NCI-H1105 treated with DMSO at 0.1 percent for 48 hours (cell line): Measurements from ENCODE around the gene TOMM70.

ENCODE experiments used
- DNase-seq: peaks from one replicate; lab custom pipeline; 2025; lab: John Stamatoyannopoulos, UW

Gene TOMM70

DNA sequence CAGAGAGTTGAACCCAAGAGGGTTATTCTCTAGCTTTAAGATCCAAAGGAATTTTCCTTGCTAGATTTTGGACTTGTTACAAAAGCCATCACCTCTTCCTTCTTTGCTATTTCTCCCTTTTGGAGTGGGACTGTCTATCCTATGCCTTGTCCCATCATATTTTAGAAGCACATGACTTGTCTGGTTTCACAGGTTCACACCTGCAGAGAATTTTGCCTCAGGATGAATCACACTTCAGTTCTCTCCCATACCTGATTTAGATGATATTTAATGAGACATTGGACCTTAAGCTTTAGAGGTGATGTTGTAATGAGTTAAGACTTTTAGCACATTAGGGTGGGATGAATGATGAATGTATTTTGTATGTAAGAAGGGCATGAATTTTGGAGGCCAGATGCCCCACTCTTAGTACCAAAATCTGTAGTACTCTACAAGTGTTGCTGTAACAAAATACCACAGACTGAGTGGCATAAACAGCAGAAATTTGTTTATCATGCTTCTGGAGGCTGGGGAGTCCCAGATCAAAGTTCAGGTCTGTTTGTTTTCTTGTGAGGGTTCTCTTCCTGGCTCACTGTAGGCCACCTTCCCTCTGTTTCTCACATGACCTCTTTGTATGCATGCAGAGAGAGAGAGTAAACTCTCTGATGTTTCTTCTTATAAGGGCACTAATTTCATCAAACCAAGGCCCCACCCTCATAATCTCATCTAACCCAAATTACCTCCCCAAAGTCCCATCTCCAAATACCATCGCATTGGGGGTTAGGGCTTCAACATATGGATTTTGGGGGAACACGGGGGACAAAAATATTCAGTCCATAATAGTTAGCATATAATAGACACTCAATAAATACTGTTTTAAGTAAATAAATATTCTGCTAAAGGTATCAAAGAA, 10.4 kb upstream of the TOMM70 start:
- DNase-seq, result no peak

DNA sequence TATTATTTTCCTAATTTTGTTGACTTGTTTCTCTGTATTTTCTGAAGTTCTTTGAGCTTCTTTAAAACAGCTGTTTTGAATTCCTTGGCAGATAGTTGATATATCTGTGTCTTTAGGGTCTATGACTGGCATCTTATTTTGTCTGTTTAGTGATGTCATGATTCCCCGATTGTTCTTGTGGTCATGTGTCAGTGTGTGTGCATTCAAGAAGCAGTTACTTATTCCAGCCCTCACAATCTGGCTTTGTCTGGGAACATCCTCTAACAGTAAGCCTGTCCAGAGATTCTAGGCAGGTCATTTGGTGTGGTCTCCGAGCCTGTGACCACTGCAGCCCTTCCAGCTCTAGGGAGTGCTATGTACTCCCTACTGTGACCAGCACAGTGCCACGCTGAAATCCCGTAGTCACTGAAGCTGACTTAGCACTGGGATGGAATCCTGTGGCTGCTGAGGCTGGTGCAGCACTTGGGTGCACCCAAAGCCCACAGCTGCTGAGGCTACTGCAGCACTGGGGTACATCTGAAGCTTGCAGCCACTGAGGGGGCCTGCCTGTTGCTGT, 7.2 kb upstream of the TOMM70 start:
- DNase-seq, result no peak

DNA sequence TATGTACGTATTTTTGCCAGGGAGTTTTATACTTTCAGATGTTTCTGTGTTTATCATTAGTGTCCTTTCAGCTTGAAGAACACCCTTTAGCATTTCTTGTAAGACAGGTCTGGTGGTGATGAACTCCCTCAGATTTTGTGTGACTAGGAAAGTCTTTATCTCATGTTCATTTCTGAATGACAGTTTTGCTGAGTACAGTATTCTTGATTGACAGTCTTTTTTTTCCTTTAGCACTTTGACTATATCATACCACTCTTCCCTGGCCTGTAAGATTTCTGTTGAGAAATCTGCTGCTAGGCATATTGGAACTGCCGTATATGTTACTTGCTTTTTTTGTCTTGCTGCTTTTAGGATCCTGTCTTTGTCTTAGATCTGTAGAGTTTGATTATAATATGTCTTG, 6.3 kb upstream of the TOMM70 start:
- no peak for DNase-seq

DNA sequence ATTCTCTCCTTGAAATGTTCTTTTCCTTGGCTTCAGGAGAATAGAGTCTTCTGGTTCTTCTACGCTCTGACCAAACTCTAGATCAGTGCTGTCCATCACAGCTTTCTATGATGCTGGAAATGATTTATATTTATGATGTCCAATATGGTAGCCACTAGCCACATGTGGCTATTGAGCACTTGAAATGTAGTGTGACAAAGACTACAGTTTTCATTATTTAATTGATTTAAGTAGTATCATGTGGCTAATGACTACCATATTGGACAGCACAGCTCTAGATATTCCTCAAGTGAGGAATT, 3.3 kb upstream of the TOMM70 start:
- no peak for DNase-seq

DNA sequence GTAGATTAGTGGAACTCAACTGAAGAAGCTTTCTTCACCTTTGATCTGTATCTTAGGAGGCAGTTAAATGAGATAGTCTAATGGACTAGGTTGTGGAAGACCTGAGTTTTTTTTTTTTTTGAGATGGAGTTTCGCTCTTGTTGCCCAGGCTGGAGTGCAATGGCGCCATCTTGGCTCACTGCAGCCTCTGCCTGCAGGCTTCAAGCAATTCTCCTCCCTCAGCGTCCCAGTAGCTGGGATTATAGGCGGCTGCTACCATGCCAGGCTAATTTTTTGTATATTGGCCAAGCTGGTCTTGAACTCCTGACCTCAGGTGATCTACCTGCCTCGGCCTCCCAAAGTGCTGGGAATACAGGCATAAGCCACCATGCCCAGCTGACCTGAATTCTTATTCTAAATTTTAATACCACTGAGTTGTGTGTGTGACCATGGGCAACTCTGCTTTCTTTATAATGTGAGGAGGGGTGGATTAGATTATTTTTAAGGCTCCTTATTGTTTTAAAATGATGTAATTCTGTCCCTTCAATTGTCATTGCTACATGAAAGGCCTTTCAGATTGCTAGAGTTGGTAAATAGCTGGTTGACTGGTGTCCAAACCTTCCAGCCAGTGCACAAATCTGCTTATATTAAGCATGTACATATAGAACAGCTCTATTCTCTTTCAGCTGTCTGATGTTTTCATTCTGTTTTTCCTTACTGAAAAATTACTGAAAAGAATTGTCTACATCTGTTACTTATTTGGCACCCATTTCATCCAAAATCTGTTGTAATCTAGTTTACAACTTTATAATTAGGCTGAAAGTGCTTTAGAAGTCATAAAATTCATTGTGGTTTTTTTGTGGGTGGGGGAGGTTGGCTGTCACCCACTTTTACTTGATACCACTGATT, 2.7 kb upstream of the TOMM70 start:
- DNase-seq, result peak; percentile 26

DNA sequence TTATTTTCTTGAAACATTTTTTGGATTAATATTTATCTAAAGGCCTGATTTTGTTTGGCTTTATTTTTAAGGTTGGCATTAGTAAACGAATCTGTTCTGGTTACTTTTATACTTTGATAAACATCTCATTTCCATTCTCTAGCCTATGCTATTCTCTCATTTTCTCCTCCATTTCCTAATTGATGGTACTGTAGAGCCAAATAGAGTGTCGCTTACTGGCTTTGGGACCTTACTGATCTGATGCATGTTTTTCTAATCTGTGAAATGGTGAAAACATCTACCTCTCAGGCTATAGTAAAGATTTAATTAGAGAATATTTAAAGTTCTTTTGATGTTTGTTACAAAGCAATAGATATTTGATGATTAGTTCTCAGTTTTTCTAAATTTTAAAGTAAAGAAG, 2.0 kb upstream of the TOMM70 start:
- DNase-seq, result no peak

DNA sequence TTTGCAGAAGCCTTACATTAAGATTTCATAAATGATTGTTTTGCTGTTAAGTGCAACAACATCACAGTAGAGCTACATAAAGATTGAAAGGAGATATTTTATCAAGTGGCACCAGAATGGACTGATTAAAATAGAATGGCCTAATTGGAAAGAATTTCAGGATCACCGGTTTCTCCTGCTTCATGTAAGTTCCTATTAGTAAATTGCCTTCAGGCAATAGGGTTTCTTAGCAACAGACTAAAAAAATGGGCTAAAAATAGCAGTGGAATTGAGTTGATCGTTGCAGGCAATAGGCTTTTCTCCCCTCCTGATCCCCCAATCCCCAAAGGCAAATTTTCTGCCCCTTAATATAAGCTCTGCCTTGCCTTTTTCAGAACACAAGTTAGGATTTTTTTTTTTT, 1.4 kb upstream of the TOMM70 start:
- peak; percentile 60 for DNase-seq

DNA sequence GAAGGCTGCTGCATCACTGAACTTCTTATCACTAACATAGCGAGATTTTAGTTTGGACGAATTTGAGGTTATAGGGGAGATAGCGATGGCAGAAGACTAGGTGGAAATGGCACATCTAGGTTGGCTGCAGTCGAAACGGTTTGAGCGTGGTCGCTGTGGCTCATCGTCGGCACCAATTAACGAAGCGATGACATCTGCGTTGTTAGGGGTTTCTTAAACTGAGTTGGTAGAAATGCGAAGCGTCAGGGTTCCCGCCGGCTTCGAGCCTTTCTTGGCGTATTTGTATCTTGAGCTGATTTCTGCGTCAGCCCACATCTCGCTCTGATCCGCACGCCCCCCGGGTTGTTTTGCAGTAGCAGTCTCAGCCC, 769 bp upstream of the TOMM70 start:
- peak; percentile 77 for DNase-seq

DNA sequence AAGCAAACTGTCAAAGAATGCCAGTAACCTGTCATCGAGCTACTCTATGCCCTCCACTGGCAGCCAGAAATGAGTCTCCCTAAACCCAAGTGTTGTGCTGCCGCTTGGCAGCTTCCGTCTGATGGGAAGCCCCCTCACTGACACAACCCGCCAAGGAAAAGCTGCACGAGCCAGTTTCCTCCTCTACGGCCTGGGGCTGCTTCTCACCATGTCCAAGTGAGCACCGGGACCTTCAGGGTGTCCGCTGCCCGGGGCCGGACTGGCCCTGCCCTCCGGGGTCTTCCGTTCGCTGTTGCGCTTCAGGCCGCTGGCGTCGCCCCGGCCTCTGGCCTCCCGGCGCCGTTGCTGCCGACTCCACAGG, 490 bp downstream of the TOMM70 start:
- no peak for DNase-seq

DNA sequence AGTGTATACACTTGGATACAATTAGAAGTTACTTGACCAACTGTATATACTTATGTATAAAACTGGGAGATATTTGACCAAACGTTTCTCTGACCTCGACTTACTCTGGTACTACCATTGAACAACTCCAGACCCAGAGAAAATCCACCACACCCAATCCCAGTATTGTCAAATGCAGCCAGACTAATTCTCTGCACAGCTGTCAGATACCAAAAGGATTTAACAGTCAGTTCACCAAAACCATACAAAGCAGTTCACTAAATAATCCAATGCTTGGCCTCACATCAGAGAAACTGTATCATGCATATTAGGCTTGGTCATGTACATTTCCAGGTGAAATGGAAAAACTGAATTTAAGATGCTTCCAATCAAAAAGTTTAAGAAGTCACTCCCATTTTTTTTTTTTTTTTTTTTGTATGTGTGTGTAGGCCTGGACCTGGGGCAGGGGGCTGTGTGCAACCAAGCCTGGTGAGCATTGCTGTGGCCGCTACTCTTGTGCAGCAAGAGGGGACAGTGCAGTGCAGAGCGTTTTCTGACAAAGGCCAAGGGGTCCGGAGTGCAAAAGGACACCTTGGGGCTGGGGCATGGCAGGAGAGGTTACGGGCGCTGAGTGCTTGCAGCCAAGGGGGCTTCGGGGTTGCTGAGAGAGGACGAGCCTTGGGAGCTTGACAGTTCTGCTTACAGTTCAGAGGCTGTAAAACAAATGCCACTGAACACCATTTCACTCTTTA, 1.4 kb downstream of the TOMM70 start:
- DNase-seq, result no peak

DNA sequence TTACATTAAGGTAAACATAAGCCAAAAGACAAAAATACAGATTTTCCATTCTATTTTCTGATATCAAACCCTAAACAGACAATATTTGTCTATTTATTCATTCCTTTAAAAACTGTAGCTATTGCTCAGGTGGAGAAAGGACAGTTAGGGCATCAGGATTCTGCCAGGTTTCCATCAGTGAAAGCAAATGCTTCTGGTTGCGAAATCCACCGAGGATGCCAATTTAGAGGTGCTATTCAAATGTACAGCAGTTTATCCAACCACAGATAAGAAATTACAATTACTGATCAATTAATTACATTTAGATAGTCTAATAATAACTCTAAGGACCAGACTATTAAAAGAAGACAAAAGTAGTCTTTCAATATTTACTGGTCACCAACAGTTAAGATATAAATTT, 3.9 kb downstream of the TOMM70 start:
- DNase-seq, result no peak

DNA sequence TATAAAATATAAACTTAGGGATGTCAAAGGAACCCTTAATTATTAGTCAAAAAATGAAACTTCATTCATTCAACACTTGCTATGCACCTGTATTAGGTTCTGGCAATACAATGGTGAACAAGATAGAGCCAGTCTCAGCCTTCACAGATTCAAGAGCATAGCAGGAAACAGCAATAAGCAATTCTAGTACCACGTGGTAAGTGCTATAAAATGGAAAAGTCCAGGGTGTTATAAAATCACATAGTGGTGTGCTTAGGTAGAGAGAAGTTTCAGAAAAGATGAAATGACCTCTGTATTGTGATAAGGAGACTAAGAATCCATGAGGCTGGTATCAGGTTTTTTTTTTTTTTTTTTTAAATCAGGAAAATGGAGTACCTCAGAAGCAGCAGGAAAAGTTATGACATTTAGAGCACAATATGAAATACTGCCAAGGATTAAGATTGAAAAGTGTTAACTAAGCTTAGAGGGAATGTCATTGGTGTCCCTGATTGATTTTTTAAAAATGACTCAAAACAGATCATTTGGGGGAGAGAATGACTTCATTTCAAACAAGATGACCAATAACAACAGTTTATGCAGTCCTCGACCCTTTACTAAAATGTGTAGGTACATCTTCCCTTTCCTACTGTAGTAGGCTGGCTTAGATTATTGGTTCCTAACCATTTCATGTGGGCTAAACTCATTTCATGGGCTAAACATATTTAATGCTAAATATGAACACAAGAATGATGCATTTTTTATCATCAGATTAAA, 5.0 kb downstream of the TOMM70 start:
- DNase-seq, result no peak

DNA sequence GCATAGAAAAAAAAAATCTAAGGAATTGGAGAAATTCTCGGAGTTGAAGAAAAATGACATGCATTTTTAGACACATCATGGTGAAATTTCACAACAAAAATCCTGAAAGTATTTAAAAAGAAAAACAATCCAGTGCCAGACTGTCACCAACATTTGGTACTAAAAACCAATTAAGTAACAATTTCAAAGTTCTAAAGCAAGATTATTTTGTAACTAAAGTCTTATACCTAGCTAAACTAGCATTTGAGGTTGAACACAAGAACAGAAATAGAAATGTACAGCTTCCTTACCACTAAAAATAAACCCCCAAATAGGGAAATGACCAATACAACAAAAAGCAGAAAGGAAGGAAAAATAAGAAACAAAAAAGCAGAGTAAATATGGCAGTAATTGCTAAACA, 11.9 kb downstream of the TOMM70 start:
- no peak for DNase-seq

DNA sequence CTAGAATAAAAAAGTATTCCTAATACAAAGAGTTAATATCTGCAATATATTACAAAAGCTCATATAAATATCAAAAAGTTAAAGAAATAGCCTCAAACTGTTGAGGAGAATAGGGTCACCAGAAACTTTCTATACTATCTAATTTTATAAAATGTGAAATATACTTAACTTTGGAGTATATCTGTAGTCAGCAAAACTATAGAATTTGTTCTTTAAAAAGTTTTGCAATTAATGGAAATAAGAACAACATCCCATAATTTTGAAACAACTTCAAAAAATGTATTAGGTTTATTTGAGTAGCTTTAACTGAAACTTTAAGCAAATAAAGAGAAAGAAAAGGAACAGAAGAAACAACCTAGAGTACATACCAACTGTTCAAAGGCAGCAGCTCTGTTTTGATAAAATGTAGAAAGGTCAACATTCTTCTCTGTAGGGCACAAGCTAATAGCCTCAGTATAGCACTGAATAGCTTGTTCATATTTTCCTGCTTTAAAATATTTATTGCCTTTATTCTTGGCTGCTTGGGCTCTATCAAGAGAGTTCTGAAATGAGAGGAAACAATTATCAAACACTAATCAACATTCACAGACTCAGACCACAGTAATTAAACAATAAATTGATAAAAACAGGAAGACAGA, 14.3 kb downstream of the TOMM70 start:
- no peak for DNase-seq

DNA sequence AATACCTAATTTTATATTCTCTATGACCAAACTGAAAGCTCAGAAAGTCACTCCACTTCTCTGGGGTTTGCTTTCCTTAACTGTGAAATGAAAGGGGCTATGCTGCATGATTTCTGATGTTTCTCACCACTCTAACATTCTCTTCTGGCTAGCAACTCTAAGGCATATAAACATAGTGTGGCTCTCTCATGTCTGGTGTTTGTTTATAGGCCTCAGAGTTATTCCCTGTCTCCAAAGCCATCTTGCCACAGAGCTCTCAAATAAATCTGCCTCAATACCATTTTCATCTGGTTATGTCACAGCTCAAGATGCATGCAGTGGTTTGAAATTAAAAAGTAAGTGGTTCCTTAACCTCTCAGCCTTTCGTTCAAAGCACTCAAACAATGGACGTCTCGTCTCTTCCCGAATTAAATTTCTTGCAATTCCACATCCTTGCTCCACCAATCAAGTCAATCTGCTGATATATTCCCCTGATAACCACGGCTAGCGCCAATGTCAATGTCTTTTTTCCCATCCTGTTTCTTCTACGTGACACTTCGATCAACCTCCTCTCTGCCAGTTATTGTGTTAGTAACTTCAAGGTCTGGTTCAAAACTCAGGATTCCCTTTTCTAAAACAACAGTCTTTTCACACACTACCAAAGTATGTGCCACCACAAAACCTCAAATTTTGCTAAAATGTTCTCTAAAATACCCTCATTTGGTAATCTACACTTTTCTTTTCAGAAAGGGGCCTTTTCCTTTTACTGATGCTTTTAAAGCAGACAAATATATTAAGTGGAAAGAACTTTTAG, 16.0 kb downstream of the TOMM70 start:
- no peak for DNase-seq

DNA sequence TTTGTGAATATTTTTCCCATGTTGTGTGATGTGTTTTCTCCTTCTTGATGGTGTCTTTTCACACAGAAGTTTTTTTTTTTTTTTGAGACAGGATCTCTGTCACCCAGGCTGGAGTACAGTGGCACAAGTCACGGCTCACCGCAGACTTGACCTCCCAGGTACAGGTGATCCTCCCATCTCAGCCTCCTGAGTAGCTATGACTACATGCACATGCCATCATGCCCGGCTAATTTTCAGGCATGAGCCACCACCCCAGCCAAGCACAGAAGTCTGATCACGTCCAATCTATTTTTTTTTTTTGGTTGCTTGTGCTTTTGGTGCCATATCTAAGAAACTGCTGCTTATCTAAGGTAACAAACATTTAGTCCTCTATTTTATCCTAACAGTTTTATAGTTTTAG, 24.6 kb downstream of the TOMM70 start:
- DNase-seq, result no peak

DNA sequence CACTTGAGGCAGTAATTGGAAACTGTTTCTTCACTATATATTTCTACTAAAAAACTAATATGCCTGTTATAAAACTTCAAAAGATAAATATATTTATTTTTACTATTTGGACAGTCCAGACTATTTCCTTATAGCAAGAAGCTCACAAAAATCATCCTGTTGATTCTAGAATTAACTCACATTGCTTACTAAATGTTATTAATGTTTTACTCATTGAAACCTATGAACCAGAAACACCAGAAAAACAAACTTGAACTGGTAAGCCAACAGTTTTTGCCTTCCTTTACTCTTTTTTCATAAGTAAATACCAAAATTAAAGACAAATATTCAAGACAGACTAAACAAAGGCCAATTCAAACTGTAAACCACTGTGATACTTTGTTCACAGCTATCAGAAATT, 26.4 kb downstream of the TOMM70 start:
- no peak for DNase-seq

DNA sequence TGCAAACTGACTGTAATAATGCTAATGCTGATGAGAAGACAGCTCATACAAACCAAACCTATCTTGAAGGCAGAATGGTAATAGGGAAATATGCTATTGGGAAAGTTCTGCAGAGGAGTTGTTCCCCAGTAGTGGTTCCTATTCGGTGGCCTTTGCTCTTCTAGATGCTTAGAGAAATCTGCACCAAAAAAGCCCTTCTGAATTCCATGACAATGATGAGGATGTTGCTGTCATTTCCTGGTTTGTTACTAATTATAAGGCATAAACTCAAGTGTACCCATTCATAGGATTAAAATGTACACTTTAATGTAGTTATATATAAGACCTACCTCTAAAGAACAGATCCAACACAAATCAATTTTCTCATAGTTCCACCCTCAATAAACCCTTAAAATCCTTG, 30.1 kb downstream of the TOMM70 start:
- no peak for DNase-seq

DNA sequence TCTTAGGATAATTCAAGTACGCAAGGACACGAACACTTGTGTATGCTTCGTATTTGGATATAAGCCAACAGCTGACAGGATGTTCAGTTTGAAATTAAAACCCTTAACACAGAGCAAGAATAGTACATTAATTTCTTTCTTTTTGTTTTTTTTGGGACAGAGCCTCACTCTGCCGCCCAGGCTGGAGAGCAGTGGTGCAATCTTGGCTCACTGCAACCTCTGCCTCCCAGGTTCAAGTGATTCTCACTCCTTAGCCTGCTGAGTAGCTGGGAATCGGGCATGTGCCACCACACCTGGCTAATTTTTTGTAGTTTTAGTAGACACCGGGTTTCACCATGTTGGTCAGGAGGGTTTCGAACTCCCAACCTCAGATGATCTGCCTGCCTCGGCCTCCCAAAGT, 32.4 kb downstream of the TOMM70 start:
- no peak for DNase-seq

DNA sequence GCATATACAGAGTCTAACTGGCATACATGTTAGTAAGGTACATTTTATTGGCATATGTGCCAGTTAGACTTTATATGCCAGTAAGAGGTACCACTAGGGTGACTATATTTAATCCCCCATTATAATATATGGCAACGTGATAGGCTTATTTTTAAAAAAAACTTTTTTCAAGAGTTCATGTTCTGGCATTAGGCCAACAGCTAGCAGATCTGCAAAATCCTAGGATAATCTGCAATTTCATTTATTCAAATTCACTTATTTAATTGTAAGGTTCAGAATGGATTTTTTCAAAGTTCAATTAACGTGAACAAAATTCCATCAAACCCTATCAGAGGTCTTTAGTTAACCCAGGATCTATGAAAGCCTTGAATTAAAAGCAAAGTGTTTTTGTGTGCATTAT, 34.5 kb downstream of the TOMM70 start:
- DNase-seq, result no peak

DNA sequence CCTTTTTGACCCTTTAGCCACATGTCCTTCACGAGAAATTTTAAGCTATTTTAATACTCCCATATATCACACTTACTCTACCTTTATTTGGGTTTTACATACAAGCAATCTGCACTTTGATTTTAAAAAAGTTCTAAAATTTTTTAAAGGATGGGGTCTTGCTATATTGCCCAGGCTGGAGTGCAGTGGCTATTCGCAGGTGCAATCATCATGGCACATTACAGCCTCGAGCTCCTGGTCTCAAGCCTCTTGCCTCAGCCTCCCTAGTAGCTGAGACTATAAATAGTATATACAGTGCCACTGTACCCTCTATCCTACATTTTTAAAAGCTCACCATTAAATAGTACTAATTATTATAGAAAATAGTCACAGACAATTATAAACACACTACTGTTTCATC, 36.5 kb downstream of the TOMM70 start:
- DNase-seq, result no peak
